GM23338 (cell line): ENCODE data around the gene TBC1D14. TPM values are rescaled to one million over a fixed set of nuclear protein-coding genes. Genes with fewer than 3 reads are reported as not detected.

ENCODE experiments used
- ATAC-seq: fragments of 200-7000 bp; cut with Tn5 transposase; 3 replicates; pipeline ENCODE4 v1.9.1; 2020
- DNase-seq: peaks from one replicate; pipeline ENCODE4 v3.0.0-alpha.2; 2015; ENCODE audit warnings: low spot score
- H2AFZ ChIP-seq: fragments of 200-600 bp; sonication (generic); 2 replicates; pipeline ENCODE4 v1.8.0; 2016; ENCODE audit warnings: antibody characterized with exemption, mild to moderate bottlenecking, moderate library complexity
- H3F3A ChIP-seq: fragments of 200-600 bp; sonication (generic); replicated peaks from 2 replicates; pipeline ENCODE4 v1.8.0; 2017; ENCODE audit warnings: antibody characterized with exemption, mixed run types, low read depth
- H3K27ac ChIP-seq: fragments of 200-600 bp; sonication (generic); 2 replicates; pipeline ENCODE4 v1.6.1; 2016; ENCODE audit warnings: low read depth
- H3K27me3 ChIP-seq: fragments of 200-600 bp; sonication (generic); 2 replicates; pipeline ENCODE4 v1.8.0; 2016; ENCODE audit warnings: mild to moderate bottlenecking, mixed run types, moderate library complexity; ENCODE audit not compliant: insufficient read depth
- H3K36me3 ChIP-seq: fragments of 200-600 bp; sonication (generic); 2 replicates; pipeline ENCODE4 v1.8.0; 2016; ENCODE audit warnings: mild to moderate bottlenecking; ENCODE audit not compliant: insufficient read depth
- H3K4me1 ChIP-seq: fragments of 200-600 bp; sonication (generic); 2 replicates; pipeline ENCODE4 v1.8.0; 2016; ENCODE audit warnings: mild to moderate bottlenecking, moderate library complexity; ENCODE audit not compliant: insufficient read depth
- H3K4me2 ChIP-seq: fragments of 200-600 bp; sonication (generic); 2 replicates; pipeline ENCODE4 v1.7.1; 2017; ENCODE audit warnings: mixed run types
- H3K4me3 ChIP-seq: fragments of 200-600 bp; sonication (generic); 2 replicates; pipeline ENCODE4 v1.6.1; 2016; ENCODE audit warnings: mixed run types
- H3K79me2 ChIP-seq: fragments of 200-600 bp; sonication (generic); replicated peaks from 2 replicates; pipeline ENCODE4 v1.8.0; 2017; ENCODE audit warnings: mild to moderate bottlenecking; ENCODE audit not compliant: insufficient read depth
- H3K9me2 ChIP-seq: fragments of 200-600 bp; sonication (generic); 2 replicates; pipeline ENCODE4 v1.8.0; 2017; ENCODE audit not compliant: insufficient read depth
- H4K20me1 ChIP-seq: fragments of 200-600 bp; sonication (generic); replicated peaks from 2 replicates; pipeline ENCODE4 v1.8.0; 2017; ENCODE audit warnings: mild to moderate bottlenecking; ENCODE audit not compliant: insufficient read depth
- H3K27ac Mint-ChIP-seq: 2 replicates; pipeline ENCODE4 v1.8.0; 2020; ENCODE audit warnings: inconsistent platforms, mild to moderate bottlenecking, moderate library complexity, mixed read lengths
- H3K27me3 Mint-ChIP-seq: 3 replicates; pipeline ENCODE4 v1.8.0; 2022; ENCODE audit warnings: low read depth, mild to moderate bottlenecking, moderate library complexity, mixed read lengths, inconsistent platforms; ENCODE audit not compliant: insufficient read depth, poor library complexity
- H3K36me3 Mint-ChIP-seq: 3 replicates; pipeline ENCODE4 v1.8.0; 2021; ENCODE audit warnings: low read depth, mild to moderate bottlenecking, inconsistent platforms, moderate library complexity, mixed read lengths
- H3K4me1 Mint-ChIP-seq: 3 replicates; pipeline ENCODE4 v1.8.0; 2020; ENCODE audit warnings: mild to moderate bottlenecking, inconsistent platforms, mixed read lengths
- H3K4me3 Mint-ChIP-seq: 3 replicates; pipeline ENCODE4 v1.8.0; 2021; ENCODE audit warnings: moderate library complexity, mild to moderate bottlenecking, inconsistent platforms, mixed read lengths
- H3K9me3 Mint-ChIP-seq: 3 replicates; pipeline ENCODE4 v1.8.0; 2020; ENCODE audit warnings: moderate library complexity, mild to moderate bottlenecking, inconsistent platforms, mixed read lengths
- CREB1 ChIP-seq: fragments of 250-450 bp; sonication (Bioruptor Pico); IDR thresholded peaks from 2 replicates; pipeline ENCODE4 v1.5.0; 2020; ENCODE audit warnings: low read depth, mild to moderate bottlenecking, moderate library complexity
- ETS1 ChIP-seq: IDR thresholded peaks from 2 replicates; pipeline ENCODE4 v1.6.1; 2016; ENCODE audit warnings: antibody characterized with exemption
- EZH2 ChIP-seq: fragments of 200-600 bp; sonication (generic); IDR thresholded peaks from one replicate; pipeline ENCODE4 v1.8.0; 2017; ENCODE audit warnings: antibody characterized with exemption, mild to moderate bottlenecking, low read depth; ENCODE audit not compliant: unreplicated experiment
- EZH2phosphoT487 ChIP-seq: fragments of 200-600 bp; sonication (generic); IDR thresholded peaks from one replicate; pipeline ENCODE4 v1.8.1; 2018; ENCODE audit warnings: antibody characterized with exemption; ENCODE audit not compliant: unreplicated experiment
- JUNB ChIP-seq: IDR thresholded peaks from one replicate; pipeline ENCODE4 v1.6.1; 2016; ENCODE audit warnings: antibody characterized with exemption; ENCODE audit not compliant: unreplicated experiment
- NANOG ChIP-seq: IDR thresholded peaks from 2 replicates; pipeline ENCODE4 v1.6.1; 2016; ENCODE audit warnings: antibody characterized with exemption, borderline replicate concordance
- POLR2AphosphoS5 ChIP-seq: IDR thresholded peaks from 2 replicates; pipeline ENCODE4 v1.6.1; 2016; ENCODE audit warnings: antibody characterized with exemption, low read depth
- REST ChIP-seq: IDR thresholded peaks from one replicate; pipeline ENCODE4 v1.6.1; 2018; ENCODE audit warnings: antibody characterized with exemption; ENCODE audit not compliant: unreplicated experiment
- STAT1 ChIP-seq: IDR thresholded peaks from one replicate; pipeline ENCODE4 v1.6.1; 2016; ENCODE audit warnings: antibody characterized with exemption; ENCODE audit not compliant: unreplicated experiment
- ZNF114 ChIP-seq: fragments of 250-450 bp; sonication (Bioruptor Pico); IDR thresholded peaks from 2 replicates; pipeline ENCODE4 v1.5.0; 2020; ENCODE audit warnings: mild to moderate bottlenecking, moderate library complexity
- ZNF331 ChIP-seq: fragments of 250-450 bp; sonication (Bioruptor Pico); IDR thresholded peaks from 2 replicates; pipeline ENCODE4 v1.5.0; 2020; ENCODE audit warnings: low read depth, mild to moderate bottlenecking, moderate library complexity
- ZNF462 ChIP-seq: fragments of 250-450 bp; sonication (Bioruptor Pico); IDR thresholded peaks from 2 replicates; pipeline ENCODE4 v1.5.0; 2020; ENCODE audit warnings: mild to moderate bottlenecking, moderate library complexity
- polyA plus RNA-seq: library from polyadenylated mRNA; unstranded; fragments of >200 nt; fragmentation: Nextera tagmentation; extraction: Ambion mirVana; gene quantifications from 2 replicates; pipeline ENCODE4 v1.2.1, GENCODE V29; 2016
- total RNA-seq: library from RNA; depleted of rRNA; stranded (reverse); fragments of >200 nt; shearing (Covaris generic); gene quantifications from 2 replicates; pipeline ENCODE4 v1.2.3, GENCODE V29; 2014
- TF ChIP-seq, protein P1 (sequence below), 2 experiments: fragments of 200-600 bp in 1 of 2; sonication (generic) in 1 of 2; conservative IDR thresholded peaks; 2 replicates each; pipeline versions ENCODE4 v1.5.1 to v1.6.1; 2016 to 2017; ENCODE audit warnings: antibody characterized with exemption in 2 of 2, low read depth in 2 of 2, mild to moderate bottlenecking in 2 of 2, moderate library complexity in 1 of 2

Gene TBC1D14
- total and polyA plus RNA-seq, 2 experiments from 2014 or later = 18.2 to 59.7 TPM

- TF ChIP-seq ZNF331 (CRISPR knock-in tag) = no peak
- TF ChIP-seq JUNB = no peak
- TF ChIP-seq CREB1 = no peak
- no peak for TF ChIP-seq POLR2AphosphoS5
- TF ChIP-seq EZH2 = no peak
- no peak for TF ChIP-seq NANOG
- TF ChIP-seq ETS1 = no peak
- TF ChIP-seq, protein P1, sequence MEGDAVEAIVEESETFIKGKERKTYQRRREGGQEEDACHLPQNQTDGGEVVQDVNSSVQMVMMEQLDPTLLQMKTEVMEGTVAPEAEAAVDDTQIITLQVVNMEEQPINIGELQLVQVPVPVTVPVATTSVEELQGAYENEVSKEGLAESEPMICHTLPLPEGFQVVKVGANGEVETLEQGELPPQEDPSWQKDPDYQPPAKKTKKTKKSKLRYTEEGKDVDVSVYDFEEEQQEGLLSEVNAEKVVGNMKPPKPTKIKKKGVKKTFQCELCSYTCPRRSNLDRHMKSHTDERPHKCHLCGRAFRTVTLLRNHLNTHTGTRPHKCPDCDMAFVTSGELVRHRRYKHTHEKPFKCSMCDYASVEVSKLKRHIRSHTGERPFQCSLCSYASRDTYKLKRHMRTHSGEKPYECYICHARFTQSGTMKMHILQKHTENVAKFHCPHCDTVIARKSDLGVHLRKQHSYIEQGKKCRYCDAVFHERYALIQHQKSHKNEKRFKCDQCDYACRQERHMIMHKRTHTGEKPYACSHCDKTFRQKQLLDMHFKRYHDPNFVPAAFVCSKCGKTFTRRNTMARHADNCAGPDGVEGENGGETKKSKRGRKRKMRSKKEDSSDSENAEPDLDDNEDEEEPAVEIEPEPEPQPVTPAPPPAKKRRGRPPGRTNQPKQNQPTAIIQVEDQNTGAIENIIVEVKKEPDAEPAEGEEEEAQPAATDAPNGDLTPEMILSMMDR (conservative IDR thresholded peaks at IDR 0.05; ENCODE audit: low read depth in 2 of 2) = no peak
- no peak for TF ChIP-seq ZNF462 (CRISPR knock-in tag)
- TF ChIP-seq EZH2phosphoT487 = no peak
- no peak for TF ChIP-seq REST
- TF ChIP-seq ZNF114 = no peak
- no peak for TF ChIP-seq STAT1
- no peak for ATAC-seq
- H3K4me3 ChIP-seq = no peak overlapping the region
Observed at GRCh38 chr4:6912441-6912840, 2.8 kb downstream of the TBC1D14 start.

More at GRCh38 chr4:6912441-6912840, 2.8 kb downstream of the TBC1D14 start:
- no peaks in the 10 kb centered on the region for H3K9me3 Mint-ChIP-seq
- H3K27me3 Mint-ChIP-seq = peaks cover 31% of the 10 kb centered on the region
- H3K4me1 Mint-ChIP-seq = peaks cover 38% of the 10 kb centered on the region
- H3K4me3 Mint-ChIP-seq = no peak overlapping the region
- Histone ChIP-seq H4K20me1 (peaks cover 14% of the 10 kb centered on the region), H3K4me1 (peaks cover 11% of the 10 kb centered on the region), H3K79me2 (peaks cover 37% of the 10 kb centered on the region), H3K27ac (no peak overlapping the region), H3K4me2 (no peak overlapping the region), H3K9me2 (no peaks in the 10 kb centered on the region), H3F3A (peaks cover 8% of the 10 kb centered on the region; the same call in 1 of the 2 replicates), H3K27me3 (peaks cover 12% of the 10 kb centered on the region), H2AFZ (no peak overlapping the region), H3K36me3 (no peaks in the 10 kb centered on the region)
- no peaks in the 10 kb centered on the region for H3K36me3 Mint-ChIP-seq
- DNase-seq = no peak
- no peak overlapping the region for H3K27ac Mint-ChIP-seq
